HG02610 (cell line): ENCODE results near the gene CTDSPL2.
A peak's percentile ranks its signal among the peaks of the same experiment; 100 is the strongest.
"Not testable (repeated sequence)": the region's sequence is repeated elsewhere in the genome, so short reads cannot be mapped to it uniquely, and the experiment has no call there.

Source experiments
- ATAC-seq: cut with Tn5 transposase; IDR thresholded peaks from one replicate; pipeline ENCODE4 v1.9.1; 2021; ENCODE audit warnings: mild to moderate bottlenecking, moderate library complexity; ENCODE audit not compliant: unreplicated experiment

CTDSPL2 gene

GRCh38 chr15:44426975-44427755 is at the start of gene CTDSPL2:
CTDSPL2 (plus strand) TSS chr15:44427629; CDS start chr15:44459015, 31,386 bp downstream.
- ATAC-seq, result peak; percentile 95

GRCh38 chr15:44381236-44381635 is 46.2 kb upstream of the CTDSPL2 start:
- no peak for ATAC-seq

- peak; percentile 41 for ATAC-seq
Observed at GRCh38 chr15:44385344-44385942, 42.0 kb upstream of the CTDSPL2 start.

GRCh38 chr15:44394062-44394461 is 33.4 kb upstream of the CTDSPL2 start:
- ATAC-seq, result no peak

GRCh38 chr15:44394562-44394961 is 32.9 kb upstream of the CTDSPL2 start:
- ATAC-seq, result no peak

GRCh38 chr15:44397869-44398268 is 29.6 kb upstream of the CTDSPL2 start:
- no peak for ATAC-seq

GRCh38 chr15:44414001-44414400 is 13.4 kb upstream of the CTDSPL2 start:
- peak; percentile 74 for ATAC-seq

GRCh38 chr15:44427756-44428724 is 611 bp downstream of the CTDSPL2 start:
- ATAC-seq, result peak; percentile 9

GRCh38 chr15:44435893-44436667 is 8.7 kb downstream of the CTDSPL2 start:
- ATAC-seq, result no peak

- no peak for ATAC-seq
Observed at GRCh38 chr15:44438402-44438801, 11.0 kb downstream of the CTDSPL2 start.

GRCh38 chr15:44441095-44441501 is 13.7 kb downstream of the CTDSPL2 start:
- ATAC-seq, result no peak

GRCh38 chr15:44443515-44443914 is 16.1 kb downstream of the CTDSPL2 start:
- no peak for ATAC-seq

- no peak for ATAC-seq
Observed at GRCh38 chr15:44447772-44448376, 20.4 kb downstream of the CTDSPL2 start.

- ATAC-seq, result no peak
Observed at GRCh38 chr15:44450172-44450571, 22.7 kb downstream of the CTDSPL2 start.

- not testable (repeated sequence) for ATAC-seq
Observed at GRCh38 chr15:44453578-44454283, 26.3 kb downstream of the CTDSPL2 start.

- no peak for ATAC-seq
Observed at GRCh38 chr15:44458429-44458828, 31.0 kb downstream of the CTDSPL2 start.

- no peak for ATAC-seq
Observed at GRCh38 chr15:44468709-44469385, 41.4 kb downstream of the CTDSPL2 start.

GRCh38 chr15:44471885-44472455 is 44.5 kb downstream of the CTDSPL2 start:
- ATAC-seq, result no peak

GRCh38 chr15:44479343-44479742 is 51.9 kb downstream of the CTDSPL2 start:
- no peak for ATAC-seq
